MCF 10A (cell line): ENCODE data around the gene SSBP1. TPM values are rescaled to one million over a fixed set of nuclear protein-coding genes. Genes with fewer than 3 reads are reported as not detected.
"Not testable (repeated sequence)": the region's sequence is repeated elsewhere in the genome, so short reads cannot be mapped to it uniquely, and the experiment has no call there.

Experiments
- Bru-seq: library from RNA; stranded (reverse); fragments of 400-500 nt; gene quantifications from one replicate; lab custom pipeline; 2021; lab: Mats Ljungman, UMichigan
- BruChase-seq, 2 experiments: library from RNA; stranded (reverse); fragments of 400-500 nt; gene quantifications; one replicate each; lab custom pipeline; 2021; lab: Mats Ljungman, UMichigan
- BruUV-seq: library from RNA; stranded (reverse); fragments of 400-500 nt; replicated peaks from 2 replicates; lab custom pipeline; 2021; lab: Mats Ljungman, UMichigan
- CTCF ChIA-PET: fragments of 300-600 bp; sonication (Branson Sonifier 250); formaldehyde crosslinking; extraction: SDS; loops from one replicate; lab custom pipeline; 2021; ENCODE audit warnings: antibody characterized with exemption, inconsistent platforms; lab: Yijun Ruan, JAX
- POLR2A ChIA-PET: fragments of 300-600, 350-650 bp; sonication (Branson Sonifier 250); formaldehyde crosslinking; extraction: SDS; loops from one replicate; lab custom pipeline; 2020; ENCODE audit warnings: antibody characterized with exemption, inconsistent platforms; lab: Yijun Ruan, JAX
- DNase-seq: peaks from one replicate; pipeline ENCODE4 v3.0.0-alpha.2; 2018; ENCODE audit not compliant: unreplicated experiment
- H3K27ac Mint-ChIP-seq: one replicate; pipeline ENCODE4 v1.8.0; 2022; ENCODE audit warnings: mild to moderate bottlenecking, low read depth, mixed read lengths; ENCODE audit not compliant: unreplicated experiment
- H3K27me3 Mint-ChIP-seq: one replicate; pipeline ENCODE4 v1.8.0; 2022; ENCODE audit warnings: mixed read lengths; ENCODE audit not compliant: insufficient read depth, unreplicated experiment
- H3K36me3 Mint-ChIP-seq: one replicate; pipeline ENCODE4 v1.8.0; 2022; ENCODE audit warnings: mild to moderate bottlenecking, moderate library complexity, mixed read lengths; ENCODE audit not compliant: insufficient read depth, unreplicated experiment
- H3K4me1 Mint-ChIP-seq: one replicate; pipeline ENCODE4 v1.8.0; 2022; ENCODE audit warnings: mixed read lengths; ENCODE audit not compliant: insufficient read depth, unreplicated experiment
- H3K4me3 Mint-ChIP-seq: one replicate; pipeline ENCODE4 v1.8.0; 2022; ENCODE audit warnings: mild to moderate bottlenecking, moderate library complexity, mixed read lengths; ENCODE audit not compliant: unreplicated experiment
- H3K9me3 Mint-ChIP-seq: one replicate; pipeline ENCODE4 v1.8.0; 2022; ENCODE audit warnings: mixed read lengths; ENCODE audit not compliant: unreplicated experiment
- CTCF ChIP-seq: fragments of 200-600 bp; IDR thresholded peaks from one replicate; pipeline ENCODE4 v1.8.0; 2022; ENCODE audit warnings: antibody characterized with exemption, mild to moderate bottlenecking; ENCODE audit not compliant: unreplicated experiment
- intact Hi-C: fragments of 100-400 bp; cut with micrococcal nuclease; formaldehyde crosslinking; loops from 2 replicates; pipeline ENCODE4 v1.14.1; 2022
- long read RNA-seq: library from polyadenylated mRNA; stranded (forward); transcript quantifications from one replicate; pipeline ENCODE4 v2.0.0, GENCODE V29; 2022
- total RNA-seq: library from RNA; stranded (reverse); gene quantifications from 2 replicates; pipeline ENCODE4 v1.2.3, GENCODE V29; 2022

SSBP1 gene
- total RNA-seq (269 and 340 TPM in 2 replicates), Bru-seq, nascent RNA (percentile 93 among the genes with signal in this experiment), BruChase-seq, experiment 1, labeled RNA remaining after a 6-hour chase (percentile 96 among the genes with signal in this experiment), BruChase-seq, experiment 2, labeled RNA remaining after a 2-hour chase (percentile 97 among the genes with signal in this experiment)
- long read RNA-seq, transcript SSBP1-214 (7 exons, 636 nt) = minor isoform, 77 of 406 reads
- long read RNA-seq, transcript SSBP1-201 (7 exons, 687 nt) = major isoform, 233 of 406 reads
- long read RNA-seq, transcript SSBP1-215 (7 exons, 884 nt) = minor isoform, 30 of 406 reads
- long read RNA-seq, transcript SSBP1-206 (7 exons, 630 nt) = minor isoform, 41 of 406 reads
- long read RNA-seq, partial matches to known transcripts = 9 of 406 reads
- long read RNA-seq, other reads (novel, unspliced or antisense) = 13 of 406 reads

- peaks cover 22% of the 10 kb centered on the region for H3K36me3 Mint-ChIP-seq
- peaks cover 16% of the 10 kb centered on the region for H3K4me1 Mint-ChIP-seq
- peak; percentile 53 for TF ChIP-seq CTCF
- no peaks in the 10 kb centered on the region for H3K9me3 Mint-ChIP-seq
- intact Hi-C loops = loop anchor here (1.0 to 10.0 kb wide), 5 partner anchors 14 to 723 kb away; partner anchors contain the start of genes AGK, DENND11 and MRPS33
- peak within 1 kb of the TSS; percentile 97 for H3K4me3 Mint-ChIP-seq
- DNase-seq = peak; percentile 97
- CTCF ChIA-PET = interaction anchor here (0.6 to 3.3 kb wide), 24 partner anchors 8 to 898 kb away, joined by 3 to 37 read pairs (median 4); partner anchors contain the start of genes AGK, DENND11, TAS2R5 and WEE2
- BruUV-seq = no TSS peak
- H3K27ac Mint-ChIP-seq = peak within 1 kb of the TSS; percentile 98
- H3K27me3 Mint-ChIP-seq = no peaks in the 10 kb centered on the region
- POLR2A ChIA-PET = interaction anchor here (0.7 to 2.7 kb wide), 25 partner anchors 9 to 1221 kb away, joined by 3 to 23 read pairs (median 4); partner anchors contain the start of genes DENND11, MRPS33, TAS2R3 and WEE2
Observed at GRCh38 chr7:141737836-141738591, at the start of gene SSBP1. Gene SSBP1, plus strand, starts transcription at chr7:141738358. Its CDS starts 809 bp downstream, at chr7:141739167.

- ChIA-PET POLR2A (interaction anchor here (0.6 kb wide), 1 partner anchor 14 kb away, joined by 3 read pairs; no protein-coding TSS in a partner anchor), CTCF (interaction anchor here (0.7 to 1.2 kb wide), 2 partner anchors 9 to 19 kb away, joined by 3 read pairs; partner anchors contain the start of gene WEE2)
- H3K27ac Mint-ChIP-seq, H3K4me3 Mint-ChIP-seq, H3K27me3 Mint-ChIP-seq, H3K4me1 Mint-ChIP-seq, H3K9me3 Mint-ChIP-seq, DNase-seq, BruUV-seq, intact Hi-C loops: not testable (repeated sequence)
- H3K36me3 Mint-ChIP-seq = peaks cover 25% of the 10 kb centered on the region
Observed at GRCh38 chr7:141689072-141689825, 48.9 kb upstream of the SSBP1 start.

- intact Hi-C loops = no loop called here
- TF ChIP-seq CTCF = no peak
- CTCF ChIA-PET = no interaction called here
- H3K36me3 Mint-ChIP-seq = peaks cover 16% of the 10 kb centered on the region
- no peaks in the 10 kb centered on the region for H3K9me3 Mint-ChIP-seq
- H3K27ac Mint-ChIP-seq = no peak overlapping the region
- BruUV-seq = no TSS peak
- peaks cover 3% of the 10 kb centered on the region for H3K4me1 Mint-ChIP-seq
- no peaks in the 10 kb centered on the region for H3K27me3 Mint-ChIP-seq
- POLR2A ChIA-PET = no interaction called here
- no peak for DNase-seq
- no peak overlapping the region for H3K4me3 Mint-ChIP-seq
Observed at GRCh38 chr7:141691540-141691939, 46.6 kb upstream of the SSBP1 start.

- Mint-ChIP-seq H3K4me3 (no peak overlapping the region), H3K27ac (no peak overlapping the region), H3K9me3 (no peaks in the 10 kb centered on the region), H3K36me3 (peaks cover 16% of the 10 kb centered on the region), H3K4me1 (peaks cover 4% of the 10 kb centered on the region), H3K27me3 (no peaks in the 10 kb centered on the region)
- TF ChIP-seq CTCF = no peak
- no peak for DNase-seq
- intact Hi-C loops = no loop called here
- POLR2A ChIA-PET = no interaction called here
- CTCF ChIA-PET = no interaction called here
- BruUV-seq = no TSS peak
Observed at GRCh38 chr7:141691961-141692360, 46.2 kb upstream of the SSBP1 start.
